Measurements from ENCODE around the gene TNPO1.

Gene TNPO1

DNA sequence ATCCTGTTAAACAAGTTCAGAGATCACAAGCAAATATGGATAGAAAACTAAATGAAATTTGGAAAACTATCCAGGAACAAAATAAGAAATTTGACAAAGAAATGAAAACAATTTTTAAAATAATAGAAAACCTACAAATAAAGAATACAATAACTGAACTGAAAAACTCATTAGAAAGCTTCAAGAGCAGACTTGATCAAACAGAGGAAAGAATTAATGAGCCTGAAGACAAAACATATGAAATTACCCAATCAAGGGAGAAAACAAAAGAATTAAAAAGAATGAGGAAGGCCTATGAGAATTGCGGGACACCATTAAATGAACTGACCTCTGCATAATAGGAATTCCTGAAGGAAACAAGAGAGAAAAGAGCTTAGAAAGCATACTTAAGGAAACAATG, 39.8 kb upstream of the TNPO1 start:
- no peaks in the 10 kb centered on the region for H3K36me3 ChIP-seq (ENCODE audit: insufficient read depth, low read length)
- H4K20me1 ChIP-seq (ENCODE audit: insufficient read depth, low read length): no peaks in the 10 kb centered on the region
- 0 out of 2 replicates have a peak, but pooled peaks cover 4% of the 10 kb centered on the region for H3K9me3 ChIP-seq (ENCODE audit: low read length)
- no peak overlapping the region for H3K4me2 ChIP-seq (ENCODE audit: low read length)
- H2AFZ ChIP-seq (ENCODE audit: low read length): no peak overlapping the region
- no peaks in the 10 kb centered on the region for H3F3A ChIP-seq (ENCODE audit: insufficient read depth, low read length)
- H3K9me2 ChIP-seq (ENCODE audit: low read depth, low read length): no peaks in the 10 kb centered on the region
- no peaks in the 10 kb centered on the region for H3K27me3 ChIP-seq (ENCODE audit: insufficient read depth, low read length)
- H3K9ac ChIP-seq (ENCODE audit: low read length): no peak overlapping the region
- TF ChIP-seq, protein P1, sequence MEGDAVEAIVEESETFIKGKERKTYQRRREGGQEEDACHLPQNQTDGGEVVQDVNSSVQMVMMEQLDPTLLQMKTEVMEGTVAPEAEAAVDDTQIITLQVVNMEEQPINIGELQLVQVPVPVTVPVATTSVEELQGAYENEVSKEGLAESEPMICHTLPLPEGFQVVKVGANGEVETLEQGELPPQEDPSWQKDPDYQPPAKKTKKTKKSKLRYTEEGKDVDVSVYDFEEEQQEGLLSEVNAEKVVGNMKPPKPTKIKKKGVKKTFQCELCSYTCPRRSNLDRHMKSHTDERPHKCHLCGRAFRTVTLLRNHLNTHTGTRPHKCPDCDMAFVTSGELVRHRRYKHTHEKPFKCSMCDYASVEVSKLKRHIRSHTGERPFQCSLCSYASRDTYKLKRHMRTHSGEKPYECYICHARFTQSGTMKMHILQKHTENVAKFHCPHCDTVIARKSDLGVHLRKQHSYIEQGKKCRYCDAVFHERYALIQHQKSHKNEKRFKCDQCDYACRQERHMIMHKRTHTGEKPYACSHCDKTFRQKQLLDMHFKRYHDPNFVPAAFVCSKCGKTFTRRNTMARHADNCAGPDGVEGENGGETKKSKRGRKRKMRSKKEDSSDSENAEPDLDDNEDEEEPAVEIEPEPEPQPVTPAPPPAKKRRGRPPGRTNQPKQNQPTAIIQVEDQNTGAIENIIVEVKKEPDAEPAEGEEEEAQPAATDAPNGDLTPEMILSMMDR (IDR thresholded peaks at IDR 0.05; ENCODE audit: low read length): no peak
- no peak for TF ChIP-seq EZH2 (IDR thresholded peaks at IDR 0.05; ENCODE audit: borderline replicate concordance, low read length)
- no peak overlapping the region for H3K27ac ChIP-seq (ENCODE audit: low read depth, low read length, poor library complexity, severe bottlenecking)
- no peak overlapping the region for H3K4me3 ChIP-seq (ENCODE audit: low read depth, low read length, poor library complexity, severe bottlenecking)
- H3K79me2 ChIP-seq (ENCODE audit: insufficient read depth, low read length): no peaks in the 10 kb centered on the region
- H3K4me1 ChIP-seq (ENCODE audit: insufficient read depth, low read length, severe bottlenecking): no peaks in the 10 kb centered on the region

GRCh38 chr5:72779520-72779919, 36.9 kb upstream of the TNPO1 start:
- H3K4me2 ChIP-seq (ENCODE audit: low read length): no peak overlapping the region
- 0 out of 2 replicates have a peak, but pooled peaks cover 4% of the 10 kb centered on the region for H3K9me3 ChIP-seq (ENCODE audit: low read length)
- no peaks in the 10 kb centered on the region for H3F3A ChIP-seq (ENCODE audit: insufficient read depth, low read length)
- H3K4me1 ChIP-seq (ENCODE audit: insufficient read depth, low read length, severe bottlenecking): no peaks in the 10 kb centered on the region
- H3K79me2 ChIP-seq (ENCODE audit: insufficient read depth, low read length): no peaks in the 10 kb centered on the region
- H3K9me2 ChIP-seq (ENCODE audit: low read depth, low read length): no peaks in the 10 kb centered on the region
- no peak overlapping the region for H2AFZ ChIP-seq (ENCODE audit: low read length)
- H3K9ac ChIP-seq (ENCODE audit: low read length): no peak overlapping the region
- no peak overlapping the region for H3K27ac ChIP-seq (ENCODE audit: low read depth, low read length, poor library complexity, severe bottlenecking)
- no peak overlapping the region for H3K4me3 ChIP-seq (ENCODE audit: low read depth, low read length, poor library complexity, severe bottlenecking)
- H3K27me3 ChIP-seq (ENCODE audit: insufficient read depth, low read length): 0 out of 2 replicates have a peak, but pooled peaks cover 4% of the 10 kb centered on the region
- TF ChIP-seq, protein P1 (IDR thresholded peaks at IDR 0.05; ENCODE audit: low read length): no peak
- TF ChIP-seq EZH2 (IDR thresholded peaks at IDR 0.05; ENCODE audit: borderline replicate concordance, low read length): no peak
- H3K36me3 ChIP-seq (ENCODE audit: insufficient read depth, low read length): no peaks in the 10 kb centered on the region
- no peaks in the 10 kb centered on the region for H4K20me1 ChIP-seq (ENCODE audit: insufficient read depth, low read length)

GRCh38 chr5:72783354-72783753, 33.1 kb upstream of the TNPO1 start:
- Histone ChIP-seq H2AFZ (ENCODE audit: low read length) (no peak overlapping the region), H3K4me1 (ENCODE audit: insufficient read depth, low read length, severe bottlenecking) (no peaks in the 10 kb centered on the region), H3K4me3 (ENCODE audit: low read depth, low read length, poor library complexity, severe bottlenecking) (no peak overlapping the region), H3K9ac (ENCODE audit: low read length) (no peak overlapping the region), H3K36me3 (ENCODE audit: insufficient read depth, low read length) (no peaks in the 10 kb centered on the region), H3K4me2 (ENCODE audit: low read length) (no peak overlapping the region), H4K20me1 (ENCODE audit: insufficient read depth, low read length) (no peaks in the 10 kb centered on the region), H3K9me3 (ENCODE audit: low read length) (no peaks in the 10 kb centered on the region), H3K27me3 (ENCODE audit: insufficient read depth, low read length) (0 out of 2 replicates have a peak, but pooled peaks cover 4% of the 10 kb centered on the region), H3K9me2 (ENCODE audit: low read depth, low read length) (no peaks in the 10 kb centered on the region), H3K27ac (ENCODE audit: low read depth, low read length, poor library complexity, severe bottlenecking) (no peak overlapping the region), H3K79me2 (ENCODE audit: insufficient read depth, low read length) (no peaks in the 10 kb centered on the region), H3F3A (ENCODE audit: insufficient read depth, low read length) (no peaks in the 10 kb centered on the region)
- TF ChIP-seq EZH2 (IDR thresholded peaks at IDR 0.05; ENCODE audit: borderline replicate concordance, low read length): no peak
- TF ChIP-seq, protein P1 (IDR thresholded peaks at IDR 0.05; ENCODE audit: low read length): no peak

Measured in OCI-LY1 (cell line).